ENCODE data around the gene ZDHHC17. TPM values are rescaled to one million over a fixed set of nuclear protein-coding genes. Genes with fewer than 3 reads are reported as not detected.
"Not testable (repeated sequence)": the region's sequence is repeated elsewhere in the genome, so short reads cannot be mapped to it uniquely, and the experiment has no call there.

Gene ZDHHC17
- total RNA-seq, 1 donor from 2014 or later = 69.2 TPM

- Mint-ChIP-seq H3K4me1 (ENCODE audit: low read depth) (peaks cover 7% of the 10 kb centered on the region), H3K36me3 (ENCODE audit: insufficient read depth) (no peaks in the 10 kb centered on the region), H3K27ac (no peak overlapping the region), H3K9me3 (ENCODE audit: low read depth) (no peaks in the 10 kb centered on the region), H3K27me3 (no peaks in the 10 kb centered on the region), H3K4me3 (ENCODE audit: low read depth) (no peak overlapping the region)
- TF ChIP-seq CTCF (IDR thresholded peaks at IDR 0.05; ENCODE audit: unreplicated experiment) = no peak
- no peak for DNase-seq (ENCODE audit: low spot score, unreplicated experiment)
Measured at GRCh38 chr12:76719171-76720041, 44.5 kb upstream of the ZDHHC17 start.

GRCh38 chr12:76720068-76720467 is 43.8 kb upstream of the ZDHHC17 start:
- H3K27me3 Mint-ChIP-seq = no peaks in the 10 kb centered on the region
- no peak for TF ChIP-seq CTCF (IDR thresholded peaks at IDR 0.05; ENCODE audit: unreplicated experiment)
- H3K36me3 Mint-ChIP-seq (ENCODE audit: insufficient read depth) = no peaks in the 10 kb centered on the region
- no peaks in the 10 kb centered on the region for H3K9me3 Mint-ChIP-seq (ENCODE audit: low read depth)
- H3K27ac Mint-ChIP-seq = no peak overlapping the region
- peaks cover 7% of the 10 kb centered on the region for H3K4me1 Mint-ChIP-seq (ENCODE audit: low read depth)
- no peak for DNase-seq (ENCODE audit: low spot score, unreplicated experiment)
- no peak overlapping the region for H3K4me3 Mint-ChIP-seq (ENCODE audit: low read depth)

GRCh38 chr12:76726626-76727025 is 37.3 kb upstream of the ZDHHC17 start:
- no peak for TF ChIP-seq CTCF (IDR thresholded peaks at IDR 0.05; ENCODE audit: unreplicated experiment)
- Mint-ChIP-seq H3K27me3 (no peaks in the 10 kb centered on the region), H3K36me3 (ENCODE audit: insufficient read depth) (no peaks in the 10 kb centered on the region), H3K27ac (no peak overlapping the region), H3K4me1 (ENCODE audit: low read depth) (no peaks in the 10 kb centered on the region), H3K9me3 (ENCODE audit: low read depth) (no peaks in the 10 kb centered on the region), H3K4me3 (ENCODE audit: low read depth) (no peak overlapping the region)
- no peak for DNase-seq (ENCODE audit: low spot score, unreplicated experiment)

GRCh38 chr12:76732188-76732587 is 31.7 kb upstream of the ZDHHC17 start:
- peaks cover 38% of the 10 kb centered on the region for H3K9me3 Mint-ChIP-seq (ENCODE audit: low read depth)
- H3K36me3 Mint-ChIP-seq (ENCODE audit: insufficient read depth); DNase-seq (ENCODE audit: low spot score, unreplicated experiment); H3K4me1 Mint-ChIP-seq (ENCODE audit: low read depth); H3K4me3 Mint-ChIP-seq (ENCODE audit: low read depth); H3K27ac Mint-ChIP-seq; H3K27me3 Mint-ChIP-seq: not testable (repeated sequence)

GRCh38 chr12:76737689-76738088 is 26.2 kb upstream of the ZDHHC17 start:
- Mint-ChIP-seq H3K9me3 (ENCODE audit: low read depth) (peaks cover 47% of the 10 kb centered on the region), H3K36me3 (ENCODE audit: insufficient read depth) (peaks cover 12% of the 10 kb centered on the region)
- not testable (repeated sequence) for H3K27ac Mint-ChIP-seq; DNase-seq (ENCODE audit: low spot score, unreplicated experiment); H3K4me3 Mint-ChIP-seq (ENCODE audit: low read depth); H3K27me3 Mint-ChIP-seq; H3K4me1 Mint-ChIP-seq (ENCODE audit: low read depth)

GRCh38 chr12:76738824-76739579 is 24.9 kb upstream of the ZDHHC17 start:
- Mint-ChIP-seq H3K4me3 (ENCODE audit: low read depth) (no peak overlapping the region), H3K9me3 (ENCODE audit: low read depth) (peaks cover 34% of the 10 kb centered on the region), H3K27me3 (no peaks in the 10 kb centered on the region), H3K27ac (no peak overlapping the region), H3K36me3 (ENCODE audit: insufficient read depth) (peaks cover 7% of the 10 kb centered on the region), H3K4me1 (ENCODE audit: low read depth) (no peaks in the 10 kb centered on the region)
- no peak for DNase-seq (ENCODE audit: low spot score, unreplicated experiment)
- TF ChIP-seq CTCF (IDR thresholded peaks at IDR 0.05; ENCODE audit: unreplicated experiment) = no peak

Data from progenitor cell of endocrine pancreas (in vitro differentiated cells).